Kidney glomerular epithelial cell (primary cell): ENCODE results near the gene EPHA3.
"Not testable (repeated sequence)": the region's sequence is repeated elsewhere in the genome, so short reads cannot be mapped to it uniquely, and the experiment has no call there.

ENCODE experiments used
- DNase-seq: peaks from one replicate; lab custom pipeline; 2025; lab: John Stamatoyannopoulos, UW

EPHA3 gene

DNA sequence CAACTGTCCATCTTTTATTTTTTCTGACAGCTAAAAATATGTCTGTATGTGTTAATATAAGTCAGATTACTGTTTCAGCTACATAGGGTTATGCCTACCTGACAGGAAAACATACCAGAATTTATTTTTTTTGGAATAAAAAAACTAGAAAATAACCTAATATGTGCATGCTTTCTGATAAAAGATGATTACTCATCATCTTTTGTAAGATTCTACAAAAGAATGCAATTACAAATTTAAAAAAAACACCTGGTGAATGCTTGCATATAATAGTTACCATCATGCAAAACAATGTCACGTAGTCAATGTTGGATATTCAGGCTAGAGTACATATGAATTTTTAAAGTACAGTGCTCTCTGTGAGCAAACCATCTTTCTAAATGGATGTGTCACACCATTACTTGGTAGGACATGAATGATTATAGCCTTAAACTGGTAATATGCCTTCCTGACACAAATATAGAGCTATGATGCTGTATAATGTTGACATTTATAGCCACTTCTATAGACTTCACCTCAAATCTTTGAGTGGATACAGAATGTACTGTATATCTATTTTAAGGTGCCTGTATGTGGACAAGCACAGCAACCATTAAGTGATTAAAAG is 180.6 kb downstream of the EPHA3 start:
- no peak for DNase-seq

GRCh38 chr3:89289574-89290190 is 182.3 kb downstream of the EPHA3 start:
- DNase-seq, result no peak

- no peak for DNase-seq
These were observed 189.8 kb downstream of the EPHA3 start for GRCh38 chr3:89297199-89297598.

DNA sequence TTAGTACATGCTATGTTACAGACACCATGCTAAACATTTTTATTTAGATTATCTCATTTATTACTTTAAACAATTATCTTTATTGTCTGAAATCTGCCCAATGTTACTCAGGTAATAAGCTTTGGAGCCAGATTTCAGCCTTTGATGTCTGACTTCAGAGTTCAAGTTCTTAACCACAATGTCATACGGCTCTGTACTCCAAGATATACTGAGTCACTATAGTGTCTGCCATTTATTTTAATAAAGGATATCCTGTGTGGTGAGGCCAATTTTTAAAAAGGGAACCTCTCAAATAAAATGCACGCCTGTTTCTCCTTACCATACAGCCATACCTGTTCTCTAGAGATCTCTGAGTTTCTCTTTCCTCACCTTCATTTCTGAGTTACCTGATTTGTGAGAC is 193.1 kb downstream of the EPHA3 start:
- no peak for DNase-seq

DNA sequence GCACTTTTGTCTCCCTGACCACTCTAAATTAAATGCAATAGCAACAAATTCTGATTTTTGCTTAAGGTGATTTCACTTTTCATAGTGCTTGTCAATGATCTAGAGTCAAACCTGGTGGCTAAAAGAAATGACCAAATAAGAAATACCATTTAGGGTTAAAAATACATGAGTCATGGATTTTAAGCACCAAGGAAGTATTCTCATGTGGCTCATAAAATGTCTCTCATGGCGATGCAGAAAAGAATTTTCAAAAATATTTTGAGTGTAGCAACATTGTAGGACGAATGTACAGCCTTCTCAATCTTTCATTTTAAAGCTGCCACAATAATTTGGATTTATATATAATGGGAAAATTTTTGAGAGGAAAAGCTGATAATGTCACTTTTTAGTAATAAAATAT is 193.6 kb downstream of the EPHA3 start:
- no peak for DNase-seq

GRCh38 chr3:89303701-89304100 is 196.3 kb downstream of the EPHA3 start:
- DNase-seq, result no peak

DNA sequence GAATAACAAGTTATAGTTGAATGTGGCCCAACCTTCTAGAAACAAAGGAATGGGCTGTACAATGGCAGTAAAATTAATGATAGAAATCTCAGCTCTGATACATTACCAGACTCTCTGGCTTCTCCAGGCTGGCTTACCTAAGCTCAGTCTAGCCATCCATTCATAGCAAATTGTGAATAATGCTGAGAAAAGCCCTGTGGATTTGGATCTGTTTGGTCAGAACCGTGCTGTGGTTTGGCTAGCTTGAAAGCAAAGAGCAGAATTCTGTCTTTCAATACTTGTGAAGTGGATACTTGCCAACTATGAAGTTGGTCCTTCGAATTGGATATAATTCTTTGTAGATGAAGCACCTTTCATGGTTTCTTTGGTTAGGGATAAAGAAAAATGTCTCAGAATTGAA is 199.1 kb downstream of the EPHA3 start:
- no peak for DNase-seq

GRCh38 chr3:89311581-89311980 is 204.2 kb downstream of the EPHA3 start:
- no peak for DNase-seq

GRCh38 chr3:89312141-89312540 is 204.7 kb downstream of the EPHA3 start:
- DNase-seq, result no peak

DNA sequence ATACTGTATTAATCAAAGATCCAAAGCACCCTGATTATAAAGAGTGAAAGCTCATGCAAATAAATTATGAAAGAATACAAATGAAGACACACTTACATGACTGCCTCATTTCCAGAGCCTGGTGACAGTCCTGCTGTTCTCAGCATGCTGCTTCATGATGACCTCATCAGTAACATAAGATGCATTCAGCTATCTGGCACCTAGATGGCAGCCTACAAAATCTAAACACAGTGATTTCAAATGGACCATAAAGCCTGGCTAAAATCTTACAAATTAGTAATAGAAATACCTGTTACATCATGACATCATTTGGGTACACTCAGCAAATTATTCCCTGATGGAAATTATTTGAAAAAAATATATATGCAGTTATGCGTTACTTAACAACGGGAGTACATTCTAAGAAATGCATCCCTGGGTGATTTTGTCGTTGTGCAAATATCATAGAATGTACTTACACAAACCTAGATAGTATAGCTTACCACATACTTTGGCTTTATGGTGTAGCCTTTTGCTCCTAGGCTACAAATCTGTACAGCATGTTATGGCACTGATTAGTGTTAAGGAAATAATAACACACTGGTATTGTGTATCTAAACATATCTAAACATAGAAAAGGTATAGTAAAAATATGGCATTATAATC is 207.2 kb downstream of the EPHA3 start:
- peak; percentile 48 for DNase-seq

- no peak for DNase-seq
These were observed 208.5 kb downstream of the EPHA3 start for GRCh38 chr3:89315750-89316470.

- no peak for DNase-seq
These were observed 212.8 kb downstream of the EPHA3 start for GRCh38 chr3:89320186-89320585.

DNA sequence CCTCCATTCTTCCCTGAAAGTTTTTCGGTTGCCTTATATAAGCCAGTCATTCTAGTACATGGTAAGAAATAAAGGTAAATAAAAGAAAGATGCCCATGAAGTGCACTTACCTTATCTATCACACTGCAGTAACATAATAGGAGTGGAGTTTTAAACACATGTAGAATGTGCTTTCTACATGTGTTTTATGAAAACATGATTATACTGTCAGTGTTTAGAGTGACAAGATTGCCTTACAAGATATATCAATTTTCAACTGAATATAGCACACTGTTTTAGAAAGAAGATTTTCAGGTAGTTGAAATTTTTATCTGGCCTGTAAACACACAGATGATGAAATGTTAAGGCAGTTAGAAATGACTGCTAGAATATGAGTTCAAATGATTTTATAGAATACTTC is 219.6 kb downstream of the EPHA3 start:
- DNase-seq, result no peak

- DNase-seq, result no peak
These were observed 225.0 kb downstream of the EPHA3 start for GRCh38 chr3:89332386-89332785.

- no peak for DNase-seq
These were observed 225.4 kb downstream of the EPHA3 start for GRCh38 chr3:89332793-89333192.

- DNase-seq, result no peak
These were observed 228.3 kb downstream of the EPHA3 start for GRCh38 chr3:89335693-89336092.

- no peak for DNase-seq
These were observed 233.0 kb downstream of the EPHA3 start for GRCh38 chr3:89340408-89340807.

DNA sequence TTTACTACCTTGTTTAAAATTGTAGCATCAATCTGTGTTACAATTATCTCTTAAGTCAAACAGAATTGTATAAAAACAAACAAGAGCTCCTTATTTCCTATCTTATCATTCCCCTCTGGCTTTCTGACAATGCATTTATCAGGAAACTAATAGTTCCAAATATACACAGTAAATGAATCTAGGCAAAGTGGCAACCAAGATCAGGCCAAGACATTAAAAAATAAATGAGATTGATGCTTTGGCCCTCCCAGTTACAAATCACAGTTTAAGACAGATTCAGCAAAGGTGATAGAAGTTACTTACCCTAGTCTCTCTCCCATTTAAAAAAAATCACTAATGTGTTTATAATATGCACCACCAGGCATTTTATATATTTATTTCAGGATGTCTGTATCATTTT is 236.7 kb downstream of the EPHA3 start:
- DNase-seq, result no peak

DNA sequence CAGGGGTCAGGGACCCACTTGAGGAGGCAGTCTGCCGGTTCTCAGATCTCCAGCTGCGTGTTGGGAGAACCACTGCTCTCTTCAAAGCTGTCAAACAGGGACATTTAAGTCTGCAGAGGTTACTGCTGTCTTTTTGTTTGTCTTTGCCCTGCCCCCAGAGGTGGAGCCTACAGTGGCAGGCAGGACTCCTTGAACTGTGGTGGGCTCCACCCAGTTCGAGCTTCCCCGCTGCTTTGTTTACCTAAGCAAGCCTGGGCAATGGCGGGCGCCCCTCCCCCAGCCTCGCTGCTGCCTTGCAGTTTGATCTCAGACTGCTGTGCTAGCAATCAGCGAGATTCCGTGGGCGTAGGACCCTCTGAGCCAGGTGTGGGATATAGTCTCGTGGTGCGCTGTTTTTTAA is 243.5 kb downstream of the EPHA3 start:
- DNase-seq, result not testable (repeated sequence)

DNA sequence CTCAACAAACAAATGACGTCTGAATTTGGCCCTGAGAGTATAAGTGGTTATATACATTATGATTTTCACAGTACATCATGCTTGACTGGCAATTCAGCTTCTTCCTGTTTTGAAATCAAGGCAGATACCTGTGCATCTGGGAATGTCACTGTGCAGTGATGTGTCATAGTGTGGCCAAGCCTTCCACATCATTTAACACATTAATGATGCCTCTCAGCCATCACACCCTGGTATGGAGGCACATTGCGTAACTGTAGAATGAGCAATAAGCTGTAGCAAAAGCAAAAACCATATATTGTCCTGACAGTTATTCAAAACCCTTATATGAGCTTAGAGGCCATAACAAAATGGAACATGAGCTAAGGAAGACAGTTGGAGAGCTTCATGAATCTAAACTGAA is 246.0 kb downstream of the EPHA3 start:
- DNase-seq, result no peak

GRCh38 chr3:89358281-89358680 is 250.9 kb downstream of the EPHA3 start:
- DNase-seq, result no peak

- no peak for DNase-seq
These were observed 252.7 kb downstream of the EPHA3 start for GRCh38 chr3:89360156-89360555.

DNA sequence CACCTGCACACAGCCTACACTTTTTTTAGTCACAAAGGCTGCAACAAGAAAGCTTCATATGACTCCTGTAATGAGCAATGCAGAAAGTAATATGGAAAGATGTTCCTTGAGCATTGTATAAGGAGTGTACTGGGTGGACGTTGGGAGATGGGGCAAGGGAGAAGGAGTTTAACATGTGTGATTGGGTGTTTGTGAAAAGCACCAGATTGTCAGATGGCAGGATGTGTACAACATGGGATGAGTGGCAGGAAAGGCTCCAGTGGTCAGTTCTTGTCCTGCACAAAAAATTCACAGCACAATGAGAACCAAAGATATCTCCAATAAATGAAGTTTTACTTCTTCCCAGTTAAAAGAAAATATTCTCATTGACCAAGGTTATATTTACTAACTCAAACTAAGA is 255.1 kb downstream of the EPHA3 start:
- DNase-seq, result no peak
